ENCODE measurements around the gene DNHD1. TPM values are rescaled to one million over a fixed set of nuclear protein-coding genes. Genes with fewer than 3 reads are reported as not detected.

Gene DNHD1
- total RNA-seq, 1 donor from 2014 or later, result 17.2 TPM

DNA sequence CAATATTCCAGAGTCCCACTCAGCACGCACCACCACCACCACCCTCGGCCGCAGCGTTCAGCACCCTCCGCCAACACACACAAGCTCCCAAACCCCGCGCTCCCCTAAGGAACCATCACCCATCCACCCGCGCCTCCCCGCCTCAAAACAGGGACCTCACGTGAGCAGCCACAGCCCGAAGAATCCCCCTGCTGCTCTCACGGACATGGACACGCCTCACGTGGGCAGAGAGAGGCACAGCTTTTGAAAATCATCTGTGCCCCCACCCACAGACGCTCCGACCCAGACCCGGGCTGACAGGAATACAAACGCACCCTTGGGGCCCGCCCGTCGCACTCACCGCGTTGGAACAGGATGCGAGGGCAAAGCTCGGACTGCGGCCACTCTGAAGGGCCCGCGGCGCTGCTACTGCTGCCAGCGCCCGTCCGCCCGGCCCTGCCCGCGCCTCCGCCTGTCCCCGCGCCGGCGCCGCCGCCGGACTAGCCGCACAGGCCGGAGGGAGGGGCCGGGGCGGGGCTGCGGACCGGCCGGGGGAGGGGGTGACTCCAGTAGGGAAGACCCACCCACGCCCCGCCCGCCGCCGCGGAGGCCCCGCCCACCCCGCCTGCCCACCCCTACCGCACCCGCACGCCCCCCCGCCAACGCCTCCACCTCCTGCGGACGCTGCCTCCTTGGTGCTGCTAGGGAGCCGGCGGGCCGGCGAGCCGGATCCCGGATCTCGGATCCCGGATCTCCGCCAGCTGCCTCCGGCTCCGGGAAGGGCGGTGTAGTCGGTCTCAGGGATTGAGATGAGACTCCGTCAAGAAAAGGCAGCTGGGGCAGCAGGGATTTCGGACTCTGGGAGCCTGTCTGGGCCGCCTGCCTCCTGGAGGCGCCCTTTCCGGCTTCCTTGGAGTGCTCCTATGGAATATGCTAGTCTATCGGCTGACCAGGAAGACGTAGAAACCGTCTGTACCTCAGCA is 23.3 kb upstream of the DNHD1 start, which contains the start of gene TRIM3:
TSS of gene TRIM3 (minus strand) at position 491 of the 962 bp plus-strand sequence. CDS start 8,246 bp downstream, outside the sequence.
- H3K4me3 ChIP-seq, result peak within 1 kb of the TSS; percentile 76 to 95
- H3K9me3 ChIP-seq, result no peaks in the 10 kb centered on the region
- peaks cover 0 to 21% of the 10 kb centered on the region in 2 donors for H3K36me3 ChIP-seq
- DNase-seq (ENCODE audit: extremely low spot score in 2 of 2), result no peak
- peak within 1 kb of the TSS; percentile 93 for H3K27ac ChIP-seq
- H3K27me3 ChIP-seq, result no peaks in the 10 kb centered on the region
- intact Hi-C loops (cut with DNase I), result no loop called here
- H3K4me1 ChIP-seq, result peaks cover 43% of the 10 kb centered on the region
- peak in 1 of 2 donors; percentile 88 for TF ChIP-seq POLR2AphosphoS5 (IDR thresholded peaks at IDR 0.05; ENCODE audit: insufficient read depth in 1 of 2, low read depth in 1 of 2)
- no peak for TF ChIP-seq CTCF (IDR thresholded peaks at IDR 0.05)
- peak in 1 of 2 donors; percentile 88 for TF ChIP-seq POLR2A (IDR thresholded peaks at IDR 0.05)

DNA sequence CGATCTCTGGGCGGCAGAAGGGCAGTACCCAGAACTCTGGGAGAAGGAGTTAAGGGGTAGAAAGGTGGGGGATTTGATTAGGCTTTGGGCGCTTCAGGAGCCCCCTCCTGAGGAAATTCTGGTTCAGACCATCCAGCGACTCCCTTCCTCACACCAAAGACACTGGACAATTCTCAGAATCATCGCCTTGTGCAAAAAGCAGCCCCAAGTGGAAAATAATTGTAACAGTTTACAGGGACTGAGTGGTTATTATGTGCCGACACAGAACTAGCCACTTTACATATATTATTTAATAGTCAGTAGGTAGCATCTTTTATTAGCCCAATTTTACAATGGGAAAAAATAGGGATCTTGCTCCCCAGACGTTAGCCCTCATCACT is 22.7 kb upstream of the DNHD1 start:
- peaks cover 38% of the 10 kb centered on the region for H3K4me1 ChIP-seq
- intact Hi-C loops (cut with DNase I), result no loop called here
- TF ChIP-seq POLR2AphosphoS5 (IDR thresholded peaks at IDR 0.05; ENCODE audit: insufficient read depth in 1 of 2, low read depth in 1 of 2), result no peak
- TF ChIP-seq POLR2A (IDR thresholded peaks at IDR 0.05), result no peak
- TF ChIP-seq CTCF (IDR thresholded peaks at IDR 0.05), result no peak
- no peaks in the 10 kb centered on the region for H3K27me3 ChIP-seq
- no peak for DNase-seq (ENCODE audit: extremely low spot score in 2 of 2)
- peak overlapping the region; percentile 93 for H3K27ac ChIP-seq
- H3K9me3 ChIP-seq, result no peaks in the 10 kb centered on the region
- peaks cover 0 to 23% of the 10 kb centered on the region in 2 donors for H3K36me3 ChIP-seq
- peak overlapping the region; percentile 76 to 95 for H3K4me3 ChIP-seq

GRCh38 chr11:6474806-6475500 is 22.1 kb upstream of the DNHD1 start:
- intact Hi-C loops (cut with DNase I), result no loop called here
- peaks cover 0 to 23% of the 10 kb centered on the region in 2 donors for H3K36me3 ChIP-seq
- H3K27ac ChIP-seq, result peak overlapping the region; percentile 93
- H3K27me3 ChIP-seq, result no peaks in the 10 kb centered on the region
- no peak for TF ChIP-seq CTCF (IDR thresholded peaks at IDR 0.05)
- no peak for TF ChIP-seq POLR2AphosphoS5 (IDR thresholded peaks at IDR 0.05; ENCODE audit: insufficient read depth in 1 of 2, low read depth in 1 of 2)
- TF ChIP-seq POLR2A (IDR thresholded peaks at IDR 0.05), result no peak
- H3K9me3 ChIP-seq, result no peaks in the 10 kb centered on the region
- H3K4me1 ChIP-seq, result peaks cover 38% of the 10 kb centered on the region
- H3K4me3 ChIP-seq, result no peak overlapping the region
- DNase-seq (ENCODE audit: extremely low spot score in 2 of 2), result no peak

- no peak overlapping the region for H3K4me3 ChIP-seq
- H3K36me3 ChIP-seq, result peaks cover 0 to 23% of the 10 kb centered on the region in 2 donors
- TF ChIP-seq POLR2A (IDR thresholded peaks at IDR 0.05), result no peak
- TF ChIP-seq CTCF (IDR thresholded peaks at IDR 0.05), result no peak
- TF ChIP-seq POLR2AphosphoS5 (IDR thresholded peaks at IDR 0.05; ENCODE audit: insufficient read depth in 1 of 2, low read depth in 1 of 2), result no peak
- no peaks in the 10 kb centered on the region for H3K9me3 ChIP-seq
- intact Hi-C loops (cut with DNase I), result no loop called here
- DNase-seq (ENCODE audit: extremely low spot score in 2 of 2), result no peak
- peaks cover 42% of the 10 kb centered on the region for H3K4me1 ChIP-seq
- H3K27me3 ChIP-seq, result no peaks in the 10 kb centered on the region
- H3K27ac ChIP-seq, result no peak overlapping the region
Measured at GRCh38 chr11:6475936-6476335, 21.1 kb upstream of the DNHD1 start.

Data from vagina (tissue), 2 donors.